IMR-90 (cell line): ENCODE measurements around the gene FES. TPM values are rescaled to one million over a fixed set of nuclear protein-coding genes. Genes with fewer than 3 reads are reported as not detected.

Experiments
- ATAC-seq: fragments of 200-7000 bp; cut with Tn5 transposase; 2 replicates; pipeline ENCODE4 v1.9.1; 2020; ENCODE audit warnings: low read depth, mild to moderate bottlenecking, moderate library complexity
- BruUV-seq: library from RNA; stranded (reverse); fragments of 400-500 nt; replicated peaks from 2 replicates; lab custom pipeline; 2021; lab: Mats Ljungman, UMichigan
- CTCF ChIA-PET: fragments of 300-600 bp; formaldehyde crosslinking; extraction: SDS; loops from one replicate; lab custom pipeline; 2021; ENCODE audit warnings: antibody characterized with exemption; lab: Yijun Ruan, JAX
- POLR2A ChIA-PET: fragments of 300-600 bp; sonication (Branson Sonifier 250); formaldehyde crosslinking; loops from one replicate; lab custom pipeline; 2022; ENCODE audit warnings: antibody characterized with exemption; ENCODE audit not compliant: unreplicated experiment; lab: Charles Lee
- DNase-seq: peaks from one replicate; pipeline ENCODE4 v3.0.0; 2013
- H2AFZ ChIP-seq: replicated peaks from 2 replicates; pipeline ENCODE3; 2013; ENCODE audit warnings: low read length, mild to moderate bottlenecking; ENCODE audit not compliant: poor library complexity
- H2AK5ac ChIP-seq: 2 replicates; pipeline ENCODE4 v1.6.1; 2013; ENCODE audit warnings: low read depth, low read length, inconsistent platforms
- H2AK9ac ChIP-seq: replicated peaks from 2 replicates; pipeline ENCODE3; 2013; ENCODE audit warnings: mild to moderate bottlenecking, low read depth, low read length, moderate library complexity; ENCODE audit not compliant: poor library complexity
- H2BK120ac ChIP-seq: 2 replicates; pipeline ENCODE4 v1.6.1; 2013; ENCODE audit warnings: low read depth, low read length, inconsistent platforms
- H2BK15ac ChIP-seq: 3 replicates; pipeline ENCODE4 v1.6.1; 2013; ENCODE audit warnings: low read depth, low read length, inconsistent platforms
- H2BK20ac ChIP-seq: 2 replicates; pipeline ENCODE4 v1.6.1; 2013; ENCODE audit warnings: low read depth, mild to moderate bottlenecking, inconsistent platforms, low read length, moderate library complexity
- H2BK5ac ChIP-seq: 2 replicates; pipeline ENCODE4 v1.6.1; 2013; ENCODE audit warnings: mild to moderate bottlenecking, low read depth, low read length, inconsistent platforms; ENCODE audit not compliant: poor library complexity, severe bottlenecking
- H3K14ac ChIP-seq: replicated peaks from 2 replicates; pipeline ENCODE4 v1.6.1; 2013; ENCODE audit warnings: low read depth, low read length, inconsistent platforms
- H3K18ac ChIP-seq: 2 replicates; pipeline ENCODE4 v1.6.1; 2013; ENCODE audit warnings: low read depth, low read length, control low read depth
- H3K23ac ChIP-seq: 2 replicates; pipeline ENCODE4 v1.6.1; 2013; ENCODE audit warnings: low read depth, low read length, inconsistent platforms
- H3K27ac ChIP-seq: 2 replicates; pipeline ENCODE4 v1.5.1; 2013; ENCODE audit warnings: mild to moderate bottlenecking, control low read depth, low read length; ENCODE audit not compliant: insufficient read depth
- H3K27me3 ChIP-seq: 2 replicates; pipeline ENCODE4 v1.6.1; 2013; ENCODE audit warnings: low read length; ENCODE audit not compliant: control insufficient read depth, insufficient read depth
- H3K36me3 ChIP-seq: 2 replicates; pipeline ENCODE4 v1.6.1; 2013; ENCODE audit warnings: low read length, mixed read lengths; ENCODE audit not compliant: control insufficient read depth, insufficient read depth
- H3K4ac ChIP-seq: 2 replicates; pipeline ENCODE4 v1.6.1; 2013; ENCODE audit warnings: low read depth, low read length, inconsistent platforms
- H3K4me1 ChIP-seq: 2 replicates; pipeline ENCODE4 v1.6.1; 2013; ENCODE audit warnings: low read length, mixed read lengths; ENCODE audit not compliant: control insufficient read depth, insufficient read depth
- H3K4me2 ChIP-seq: 2 replicates; pipeline ENCODE4 v1.6.1; 2013; ENCODE audit warnings: low read depth, mild to moderate bottlenecking, control low read depth, low read length, moderate library complexity
- H3K4me3 ChIP-seq: 2 replicates; pipeline ENCODE4 v1.5.1; 2013; ENCODE audit warnings: low read depth, mild to moderate bottlenecking, control low read depth, low read length, moderate library complexity; ENCODE audit not compliant: insufficient read depth
- H3K56ac ChIP-seq: 2 replicates; pipeline ENCODE4 v1.6.1; 2013; ENCODE audit warnings: low read length, inconsistent platforms; ENCODE audit not compliant: insufficient read depth; ENCODE audit errors: extremely low read depth
- H3K79me1 ChIP-seq, 2 experiments: 2 replicates each; pipeline ENCODE4 v1.6.1; 2013; ENCODE audit warnings: low read length in 2 of 2, inconsistent platforms in 1 of 2, low read depth in 1 of 2
- H3K9ac ChIP-seq: 2 replicates; pipeline ENCODE4 v1.6.1; 2013; ENCODE audit warnings: low read depth, low read length, control low read depth
- H3K9me1 ChIP-seq: 2 replicates; pipeline ENCODE4 v1.6.1; 2013; ENCODE audit warnings: low read length, inconsistent platforms; ENCODE audit not compliant: insufficient read depth
- H3K9me3 ChIP-seq: 2 replicates; pipeline ENCODE4 v1.6.1; 2013; ENCODE audit warnings: low read length; ENCODE audit not compliant: control insufficient read depth, insufficient read depth
- H4K20me1 ChIP-seq: 2 replicates; pipeline ENCODE4 v1.6.1; 2013; ENCODE audit warnings: low read length, inconsistent platforms; ENCODE audit not compliant: insufficient read depth
- H4K5ac ChIP-seq: 2 replicates; pipeline ENCODE4 v1.6.1; 2013; ENCODE audit warnings: mild to moderate bottlenecking, low read depth, low read length, control low read depth
- H4K8ac ChIP-seq, 2 experiments: 2 replicates each; pipeline ENCODE4 v1.6.1; 2013; ENCODE audit warnings: low read depth in 2 of 2, low read length in 2 of 2, control low read depth in 1 of 2, inconsistent platforms in 1 of 2
- H4K91ac ChIP-seq: 2 replicates; pipeline ENCODE4 v1.6.1; 2013; ENCODE audit warnings: low read depth, low read length, inconsistent platforms; ENCODE audit not compliant: insufficient read depth
- CEBPB ChIP-seq: IDR thresholded peaks from 2 replicates; pipeline ENCODE4 v1.6.1; 2012; ENCODE audit warnings: low read depth, low read length, improper control_type of control experiment
- FOS ChIP-seq: fragments of 150-350 bp; IDR thresholded peaks from 2 replicates; pipeline ENCODE4 v1.6.1; 2016; ENCODE audit warnings: low read depth, low read length
- MAFK ChIP-seq: IDR thresholded peaks from 2 replicates; pipeline ENCODE4 v1.6.1; 2012; ENCODE audit warnings: low read depth, low read length, improper control_type of control experiment
- NFE2L2 ChIP-seq: fragments of 150-350 bp; IDR thresholded peaks from 2 replicates; pipeline ENCODE4 v1.6.1; 2016; ENCODE audit warnings: low read depth, mild to moderate bottlenecking, low read length
- RAD21 ChIP-seq: IDR thresholded peaks from 2 replicates; pipeline ENCODE4 v1.6.1; 2012; ENCODE audit warnings: low read length, improper control_type of control experiment
- RCOR1 ChIP-seq: IDR thresholded peaks from 2 replicates; pipeline ENCODE4 v1.6.1; 2012; ENCODE audit warnings: mild to moderate bottlenecking, low read length, improper control_type of control experiment; ENCODE audit not compliant: insufficient replicate concordance
- RFX5 ChIP-seq: IDR thresholded peaks from 2 replicates; pipeline ENCODE4 v1.8.0; 2012; ENCODE audit warnings: low read depth, mild to moderate bottlenecking, low read length, moderate library complexity
- SMC3 ChIP-seq: fragments of 150-350 bp; IDR thresholded peaks from 2 replicates; pipeline ENCODE4 v1.6.1; 2016; ENCODE audit warnings: low read depth, mild to moderate bottlenecking, antibody characterized with exemption, low read length, moderate library complexity
- WGBS, 2 experiments: methylation state at CpG; one replicate each; pipeline versions ENCODE4 v1.1.5 to v1.1.7; 2013; ENCODE audit warnings: missing lambda C conversion rate in 2 of 2; ENCODE audit not compliant: insufficient read length in 1 of 2; ENCODE audit errors: extremely low coverage in 2 of 2; 5-methylcytosine and 5-hydroxymethylcytosine counted together
- dilution Hi-C: fragments of 300-500 bp; cut with HindIII; formaldehyde crosslinking; loops from one replicate; pipeline ENCODE4 v1.14.3; 2018; ENCODE audit warnings: low sequenced_read_pairs; ENCODE audit not compliant: unreplicated experiment
- in situ Hi-C: fragments of 300-500 bp; cut with MboI; formaldehyde crosslinking; loops from 3 replicates; pipeline ENCODE4 v1.14.3; 2019; ENCODE audit warnings: low sequenced_read_pairs, inconsistent platforms, mixed read lengths
- intact Hi-C: fragments of 100-400 bp; cut with micrococcal nuclease; formaldehyde crosslinking; loops from 2 replicates; pipeline ENCODE4 v1.10.0; 2022
- polyA plus RNA-seq, 3 experiments: library from polyadenylated mRNA; depleted of rRNA; stranded (reverse); fragments of >200 nt; gene quantifications; 2 replicates each; pipeline ENCODE4 v1.2.3, GENCODE V29; 2012; ENCODE audit warnings: low replicate concordance in 1 of 3
- total RNA-seq: library from RNA; depleted of rRNA; stranded (reverse); fragments of >200 nt; gene quantifications from 2 replicates; pipeline ENCODE4 v1.2.3, GENCODE V29; 2012
- TF ChIP-seq, protein P1 (sequence below): fragments of 150-350 bp; IDR thresholded peaks from 2 replicates; pipeline ENCODE4 v1.6.1; 2017; ENCODE audit warnings: mild to moderate bottlenecking, antibody characterized with exemption, low read length, low read depth
- TF ChIP-seq, protein P2 (sequence below): fragments of 150-350 bp; IDR thresholded peaks from 2 replicates; pipeline ENCODE4 v1.6.1; 2016; ENCODE audit warnings: low read depth, mild to moderate bottlenecking, low read length, moderate library complexity, borderline replicate concordance
- TF ChIP-seq, protein P3 (sequence below): conservative IDR thresholded peaks from 2 replicates; pipeline ENCODE4 v1.5.1; 2012; ENCODE audit warnings: mild to moderate bottlenecking, low read depth, low read length, improper control_type of control experiment

Gene FES
- total and polyA plus RNA-seq, 2 of the 4 experiments (the other 2 are of a cell fraction): 10.5 to 11.7 TPM

DNA sequence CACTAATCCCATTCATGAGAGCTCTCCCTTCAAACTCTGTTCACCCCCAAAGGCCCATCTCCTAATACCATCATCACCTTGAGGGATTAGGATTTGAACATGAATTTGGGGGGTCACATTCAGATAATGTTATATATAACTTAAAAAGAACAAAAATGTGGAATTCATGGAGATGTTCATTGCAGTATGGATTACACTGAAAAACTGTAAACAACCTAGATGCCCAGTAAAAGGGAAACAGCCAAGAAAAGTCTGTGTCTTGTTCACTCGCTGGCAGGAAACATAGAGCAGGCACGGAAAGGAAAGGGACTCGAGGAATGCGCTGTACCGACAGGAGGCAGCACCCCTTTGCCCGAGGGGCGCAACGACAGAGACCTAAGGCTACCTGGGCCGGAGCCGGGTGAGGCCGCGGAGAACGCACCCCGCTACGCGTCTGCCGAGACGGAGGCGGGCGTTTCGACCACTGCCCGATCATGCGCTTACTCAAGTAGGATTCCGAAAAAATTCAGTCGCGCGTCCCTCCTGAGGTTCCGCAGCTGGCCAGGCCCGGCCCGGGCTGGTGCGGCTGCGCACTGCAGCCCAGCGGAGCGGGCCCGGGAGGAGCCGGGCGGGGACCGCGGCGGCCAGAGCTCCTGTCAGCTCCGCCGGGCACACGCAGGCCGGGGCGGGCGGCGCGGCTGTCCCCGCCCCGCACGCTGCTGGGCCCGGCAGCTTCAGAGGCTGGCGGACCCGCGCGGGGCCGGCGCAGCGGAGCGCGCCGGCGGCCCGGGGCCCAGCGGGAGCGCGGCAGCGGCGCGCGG, 17.9 kb downstream of the FES start:
- peak overlapping the region; percentile 68 for H3K4me2 ChIP-seq
- H3K14ac ChIP-seq: peak overlapping the region; percentile 86
- POLR2A ChIA-PET: interaction anchor here (0.6 to 0.9 kb wide), 2 partner anchors 17 to 237 kb away, joined by 5 to 6 read pairs; no protein-coding TSS in a partner anchor
- H3K36me3 ChIP-seq: peaks cover 17% of the 10 kb centered on the region; the same call in 1 of the 2 replicates
- peak overlapping the region; percentile 15 for H4K5ac ChIP-seq
- H4K8ac ChIP-seq: peak overlapping the region; percentile 21 to 97
- ATAC-seq: peak; percentile 93
- peak; percentile 78 for DNase-seq
- TF ChIP-seq NFE2L2 (no peak), FOS (no peak), RCOR1 (no peak), RFX5 (no peak), RAD21 (peak; percentile 21; the same call in 1 of the 2 replicates), MAFK (no peak), SMC3 (peak; percentile 38; the same call in 1 of the 2 replicates), CEBPB (no peak)
- TF ChIP-seq, protein P1, sequence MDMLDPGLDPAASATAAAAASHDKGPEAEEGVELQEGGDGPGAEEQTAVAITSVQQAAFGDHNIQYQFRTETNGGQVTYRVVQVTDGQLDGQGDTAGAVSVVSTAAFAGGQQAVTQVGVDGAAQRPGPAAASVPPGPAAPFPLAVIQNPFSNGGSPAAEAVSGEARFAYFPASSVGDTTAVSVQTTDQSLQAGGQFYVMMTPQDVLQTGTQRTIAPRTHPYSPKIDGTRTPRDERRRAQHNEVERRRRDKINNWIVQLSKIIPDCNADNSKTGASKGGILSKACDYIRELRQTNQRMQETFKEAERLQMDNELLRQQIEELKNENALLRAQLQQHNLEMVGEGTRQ: no peak
- TF ChIP-seq, protein P2, sequence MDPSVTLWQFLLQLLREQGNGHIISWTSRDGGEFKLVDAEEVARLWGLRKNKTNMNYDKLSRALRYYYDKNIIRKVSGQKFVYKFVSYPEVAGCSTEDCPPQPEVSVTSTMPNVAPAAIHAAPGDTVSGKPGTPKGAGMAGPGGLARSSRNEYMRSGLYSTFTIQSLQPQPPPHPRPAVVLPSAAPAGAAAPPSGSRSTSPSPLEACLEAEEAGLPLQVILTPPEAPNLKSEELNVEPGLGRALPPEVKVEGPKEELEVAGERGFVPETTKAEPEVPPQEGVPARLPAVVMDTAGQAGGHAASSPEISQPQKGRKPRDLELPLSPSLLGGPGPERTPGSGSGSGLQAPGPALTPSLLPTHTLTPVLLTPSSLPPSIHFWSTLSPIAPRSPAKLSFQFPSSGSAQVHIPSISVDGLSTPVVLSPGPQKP: no peak
- TF ChIP-seq, protein P3, sequence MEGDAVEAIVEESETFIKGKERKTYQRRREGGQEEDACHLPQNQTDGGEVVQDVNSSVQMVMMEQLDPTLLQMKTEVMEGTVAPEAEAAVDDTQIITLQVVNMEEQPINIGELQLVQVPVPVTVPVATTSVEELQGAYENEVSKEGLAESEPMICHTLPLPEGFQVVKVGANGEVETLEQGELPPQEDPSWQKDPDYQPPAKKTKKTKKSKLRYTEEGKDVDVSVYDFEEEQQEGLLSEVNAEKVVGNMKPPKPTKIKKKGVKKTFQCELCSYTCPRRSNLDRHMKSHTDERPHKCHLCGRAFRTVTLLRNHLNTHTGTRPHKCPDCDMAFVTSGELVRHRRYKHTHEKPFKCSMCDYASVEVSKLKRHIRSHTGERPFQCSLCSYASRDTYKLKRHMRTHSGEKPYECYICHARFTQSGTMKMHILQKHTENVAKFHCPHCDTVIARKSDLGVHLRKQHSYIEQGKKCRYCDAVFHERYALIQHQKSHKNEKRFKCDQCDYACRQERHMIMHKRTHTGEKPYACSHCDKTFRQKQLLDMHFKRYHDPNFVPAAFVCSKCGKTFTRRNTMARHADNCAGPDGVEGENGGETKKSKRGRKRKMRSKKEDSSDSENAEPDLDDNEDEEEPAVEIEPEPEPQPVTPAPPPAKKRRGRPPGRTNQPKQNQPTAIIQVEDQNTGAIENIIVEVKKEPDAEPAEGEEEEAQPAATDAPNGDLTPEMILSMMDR: peak; percentile 61
- H3K27ac ChIP-seq: peak overlapping the region; percentile 71
- H2BK20ac ChIP-seq: peak overlapping the region; percentile 3; the same call in 1 of the 2 replicates
- H3K27me3 ChIP-seq: no peaks in the 10 kb centered on the region
- 0 out of 3 replicates have a peak overlapping the region, but pooled peaks have one; percentile 3 for H2BK15ac ChIP-seq
- in situ Hi-C loops: no loop called here
- H2AFZ ChIP-seq: peak overlapping the region; percentile 94
- no peaks in the 10 kb centered on the region for H3K9me1 ChIP-seq
- peak overlapping the region; percentile 76; the same call in 1 of the 2 replicates for H3K56ac ChIP-seq
- H4K20me1 ChIP-seq: no peaks in the 10 kb centered on the region
- CTCF ChIA-PET: interaction anchor here (0.6 to 1.9 kb wide), 3 partner anchors 30 to 255 kb away, joined by 3 to 8 read pairs (median 5); partner anchors contain the start of gene HDDC3
- peak overlapping the region; percentile 56 for H3K4me3 ChIP-seq
- H2BK120ac ChIP-seq: peak overlapping the region; percentile 74; the same call in 1 of the 2 replicates
- dilution Hi-C loops: no loop called here
- H2BK5ac ChIP-seq: peak overlapping the region; percentile 32
- peaks cover 0 to 13% of the 10 kb centered on the region in 2 experiments; a peak in 2 of 4 replicates for H3K79me1 ChIP-seq
- peaks cover 4% of the 10 kb centered on the region; the same call in 1 of the 2 replicates for H3K4me1 ChIP-seq
- intact Hi-C loops: loop anchor here (2.0 kb wide), 1 partner anchor 33 kb away; the partner anchor contains the start of gene UNC45A
- H3K23ac ChIP-seq: peak overlapping the region; percentile 39; the same call in 1 of the 2 replicates
- H2AK9ac ChIP-seq: peak overlapping the region; percentile 60
- no peak overlapping the region for H2AK5ac ChIP-seq
- BruUV-seq: no TSS peak
- peak overlapping the region; percentile 54; the same call in 1 of the 2 replicates for H4K91ac ChIP-seq
- peak overlapping the region; percentile 64 for H3K9ac ChIP-seq
- peak overlapping the region; percentile 78 for H3K4ac ChIP-seq
- peak overlapping the region; percentile 1; the same call in 1 of the 2 replicates for H3K18ac ChIP-seq
- no peaks in the 10 kb centered on the region for H3K9me3 ChIP-seq
- WGBS, 2 experiments: 0% methylated on average over 29 of the region's 71 CpGs; no CpG with 5 or more reads in 1 of the 2 experiments
